Islet precursor cell (in vitro differentiated cells): ENCODE results near the gene PLCB1.

Experiments used
- DNase-seq: peaks from one replicate; pipeline ENCODE4 v3.0.0-alpha.2; 2018

The PLCB1 gene

GRCh38 chr20:8524101-8525016 lies 392.3 kb downstream of the PLCB1 start:
- DNase-seq: no peak

- DNase-seq: no peak
Observed at GRCh38 chr20:8525017-8525343, 392.9 kb downstream of the PLCB1 start.

GRCh38 chr20:8526610-8527009 lies 394.5 kb downstream of the PLCB1 start:
- DNase-seq: no peak

- no peak for DNase-seq
Observed at GRCh38 chr20:8527998-8528723, 396.1 kb downstream of the PLCB1 start.

GRCh38 chr20:8530022-8530421 lies 398.0 kb downstream of the PLCB1 start:
- no peak for DNase-seq

GRCh38 chr20:8532169-8532568 lies 400.1 kb downstream of the PLCB1 start:
- no peak for DNase-seq

- no peak for DNase-seq
Observed at GRCh38 chr20:8534368-8535160, 402.5 kb downstream of the PLCB1 start.

- DNase-seq: no peak
Observed at GRCh38 chr20:8535403-8536261, 403.6 kb downstream of the PLCB1 start.

- no peak for DNase-seq
Observed at GRCh38 chr20:8536262-8536618, 404.2 kb downstream of the PLCB1 start.

- no peak for DNase-seq
Observed at GRCh38 chr20:8540466-8540865, 408.4 kb downstream of the PLCB1 start.

- DNase-seq: no peak
Observed at GRCh38 chr20:8542110-8542486, 410.0 kb downstream of the PLCB1 start.

GRCh38 chr20:8545212-8545611 lies 413.1 kb downstream of the PLCB1 start:
- no peak for DNase-seq

- no peak for DNase-seq
Observed at GRCh38 chr20:8547035-8547650, 415.1 kb downstream of the PLCB1 start.

- no peak for DNase-seq
Observed at GRCh38 chr20:8547968-8548588, 416.0 kb downstream of the PLCB1 start.

GRCh38 chr20:8549192-8549591 lies 417.1 kb downstream of the PLCB1 start:
- no peak for DNase-seq

- no peak for DNase-seq
Observed at GRCh38 chr20:8557711-8558110, 425.6 kb downstream of the PLCB1 start.

GRCh38 chr20:8562356-8562755 lies 430.3 kb downstream of the PLCB1 start:
- no peak for DNase-seq

GRCh38 chr20:8568075-8568474 lies 436.0 kb downstream of the PLCB1 start:
- no peak for DNase-seq

GRCh38 chr20:8569766-8570165 lies 437.7 kb downstream of the PLCB1 start:
- DNase-seq: no peak

GRCh38 chr20:8571611-8572010 lies 439.5 kb downstream of the PLCB1 start:
- DNase-seq: no peak

- no peak for DNase-seq
Observed at GRCh38 chr20:8573686-8574085, 441.6 kb downstream of the PLCB1 start.

- no peak for DNase-seq
Observed at GRCh38 chr20:8575114-8575513, 443.0 kb downstream of the PLCB1 start.
